Astrocyte of the cerebellum (primary cell): ENCODE results near the gene COL6A1.

Source experiments
- DNase-seq: peaks from one replicate; pipeline ENCODE4 v3.0.0-alpha.2; 2011; ENCODE audit warnings: low read depth
- H3K4me3 ChIP-seq: 2 replicates; pipeline ENCODE4 v1.5.1; 2011; ENCODE audit warnings: mild to moderate bottlenecking, low read depth, low read length, moderate library complexity
- in situ Hi-C: cut with HindIII; loops from 2 replicates; pipeline ENCODE4 v1.10.0; 2017; ENCODE audit warnings: low sequenced_read_pairs
- TF ChIP-seq, protein P1 (sequence below): IDR thresholded peaks from 2 replicates; pipeline ENCODE4 v1.5.1; 2012; ENCODE audit warnings: low read length, low read depth, moderate library complexity, mild to moderate bottlenecking; ENCODE audit errors: missing control alignments

The COL6A1 gene

DNA sequence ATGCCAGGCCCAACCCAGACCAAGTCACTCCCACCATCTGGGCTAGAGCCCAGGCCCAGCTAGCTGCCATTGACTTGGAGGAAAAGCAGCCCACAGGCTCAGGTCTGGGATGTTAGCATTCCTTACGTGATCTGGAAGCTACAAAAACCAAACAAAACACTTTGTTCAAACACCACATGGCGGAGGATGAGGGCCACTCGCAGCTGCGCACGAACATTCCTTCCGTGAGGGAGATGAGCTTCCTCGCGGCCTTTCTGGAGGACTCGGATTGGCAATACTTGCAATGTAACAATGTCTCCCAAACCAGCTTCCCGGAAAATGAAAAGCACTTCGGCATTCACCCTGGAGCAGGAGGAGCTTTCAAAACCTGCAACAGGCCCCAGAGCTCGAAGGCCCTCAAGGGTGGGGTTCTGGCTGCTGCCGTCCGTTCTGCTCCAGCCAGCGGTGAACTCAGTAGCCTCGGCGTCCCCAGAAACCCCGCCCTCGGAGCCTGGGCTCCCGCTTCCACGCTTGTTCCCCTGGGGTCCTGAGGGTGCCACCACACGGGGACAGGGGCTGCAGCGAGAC is 40.5 kb downstream of the COL6A1 start:
- in situ Hi-C loops: no loop called here
- TF ChIP-seq, protein P1, sequence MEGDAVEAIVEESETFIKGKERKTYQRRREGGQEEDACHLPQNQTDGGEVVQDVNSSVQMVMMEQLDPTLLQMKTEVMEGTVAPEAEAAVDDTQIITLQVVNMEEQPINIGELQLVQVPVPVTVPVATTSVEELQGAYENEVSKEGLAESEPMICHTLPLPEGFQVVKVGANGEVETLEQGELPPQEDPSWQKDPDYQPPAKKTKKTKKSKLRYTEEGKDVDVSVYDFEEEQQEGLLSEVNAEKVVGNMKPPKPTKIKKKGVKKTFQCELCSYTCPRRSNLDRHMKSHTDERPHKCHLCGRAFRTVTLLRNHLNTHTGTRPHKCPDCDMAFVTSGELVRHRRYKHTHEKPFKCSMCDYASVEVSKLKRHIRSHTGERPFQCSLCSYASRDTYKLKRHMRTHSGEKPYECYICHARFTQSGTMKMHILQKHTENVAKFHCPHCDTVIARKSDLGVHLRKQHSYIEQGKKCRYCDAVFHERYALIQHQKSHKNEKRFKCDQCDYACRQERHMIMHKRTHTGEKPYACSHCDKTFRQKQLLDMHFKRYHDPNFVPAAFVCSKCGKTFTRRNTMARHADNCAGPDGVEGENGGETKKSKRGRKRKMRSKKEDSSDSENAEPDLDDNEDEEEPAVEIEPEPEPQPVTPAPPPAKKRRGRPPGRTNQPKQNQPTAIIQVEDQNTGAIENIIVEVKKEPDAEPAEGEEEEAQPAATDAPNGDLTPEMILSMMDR: no peak
- no peak for DNase-seq
- no peak overlapping the region for H3K4me3 ChIP-seq

DNA sequence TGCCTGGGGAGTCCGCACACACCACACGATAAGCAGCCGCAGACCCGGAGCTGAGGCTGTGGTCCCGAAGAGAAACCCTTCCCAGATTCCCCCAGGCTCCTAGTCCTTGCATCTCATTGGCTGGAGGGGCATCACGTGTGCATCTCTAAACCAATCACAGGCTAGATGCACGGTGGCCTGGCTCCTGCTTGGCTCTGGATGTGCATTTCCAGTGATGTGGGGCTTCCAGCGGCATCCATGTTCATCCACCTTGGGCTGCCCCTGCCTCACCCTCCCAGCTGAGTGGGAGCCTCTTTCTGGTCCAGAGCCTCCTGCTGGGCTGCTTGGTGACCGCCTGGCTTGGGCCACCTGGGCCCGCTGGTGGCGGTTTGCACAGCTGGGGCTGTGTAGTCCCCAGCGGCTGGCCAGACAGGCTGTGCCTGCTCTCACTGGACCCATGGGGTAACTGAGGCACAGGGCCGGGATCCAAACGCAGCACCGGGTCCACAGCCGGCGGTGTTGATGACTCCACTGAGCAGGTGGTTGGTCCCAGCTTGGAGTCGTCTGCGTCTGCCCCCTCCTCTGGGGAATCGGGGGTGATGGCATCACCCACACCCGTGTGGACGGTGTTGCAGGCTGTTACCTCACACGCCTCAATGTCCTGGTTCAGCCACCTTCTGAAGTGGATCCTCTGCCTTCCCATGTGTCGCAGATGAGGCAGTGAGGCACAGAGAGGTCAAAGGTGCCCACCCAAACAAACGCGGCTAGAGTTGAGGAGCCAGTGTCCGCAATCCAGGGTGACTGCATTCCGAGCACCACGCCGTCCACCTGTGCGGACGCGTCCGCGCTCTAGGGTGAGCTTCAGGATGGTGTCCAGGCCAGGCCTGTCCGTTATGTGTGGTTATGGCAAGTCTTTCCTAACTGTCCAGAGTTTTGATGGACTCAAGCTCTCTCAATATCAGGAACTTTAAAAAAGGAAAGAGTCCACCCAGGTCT is 41.3 kb downstream of the COL6A1 start:
- DNase-seq: no peak
- TF ChIP-seq, protein P1: no peak
- H3K4me3 ChIP-seq: no peak overlapping the region
- in situ Hi-C loops: no loop called here

DNA sequence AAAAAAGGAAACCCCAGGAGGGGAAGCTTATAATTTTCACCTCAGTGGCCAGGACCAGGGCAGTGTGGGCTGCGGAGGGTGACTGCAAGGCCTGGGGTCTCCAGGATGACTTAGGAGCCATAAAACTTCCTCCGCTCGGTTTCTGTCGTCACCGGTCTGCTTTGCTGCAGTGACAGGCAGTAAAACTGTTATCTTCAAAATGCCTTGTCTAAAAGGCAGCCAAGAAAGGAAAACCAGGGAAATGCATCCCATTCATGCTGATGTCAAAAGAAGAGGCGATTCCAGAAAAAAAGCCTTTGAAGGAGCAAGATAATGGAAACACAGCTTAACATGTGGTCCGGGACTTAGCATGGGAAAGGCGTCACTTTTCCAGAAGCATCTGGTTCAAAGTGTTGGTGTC is 42.0 kb downstream of the COL6A1 start:
- H3K4me3 ChIP-seq: no peak overlapping the region
- in situ Hi-C loops: no loop called here
- no peak for DNase-seq
- TF ChIP-seq, protein P1: no peak

DNA sequence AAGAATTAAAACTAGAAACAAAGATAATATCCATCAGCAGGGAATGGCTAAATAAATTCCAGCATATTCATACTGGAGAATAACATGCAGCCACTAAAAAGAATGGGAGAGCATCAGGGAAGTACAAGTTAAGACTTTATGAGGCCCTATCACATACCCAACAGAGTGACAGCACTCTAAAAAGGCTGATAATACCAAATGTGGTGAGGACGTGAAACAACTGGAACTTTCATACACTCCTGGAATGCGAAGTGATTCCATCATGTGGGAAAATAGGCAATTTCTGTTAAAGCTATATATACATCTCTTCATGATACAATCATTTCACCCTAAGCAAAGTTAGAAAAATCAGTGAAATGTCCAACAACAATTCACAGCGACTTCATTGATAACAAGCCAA is 42.6 kb downstream of the COL6A1 start:
- in situ Hi-C loops: no loop called here
- TF ChIP-seq, protein P1: no peak
- no peak for DNase-seq

DNA sequence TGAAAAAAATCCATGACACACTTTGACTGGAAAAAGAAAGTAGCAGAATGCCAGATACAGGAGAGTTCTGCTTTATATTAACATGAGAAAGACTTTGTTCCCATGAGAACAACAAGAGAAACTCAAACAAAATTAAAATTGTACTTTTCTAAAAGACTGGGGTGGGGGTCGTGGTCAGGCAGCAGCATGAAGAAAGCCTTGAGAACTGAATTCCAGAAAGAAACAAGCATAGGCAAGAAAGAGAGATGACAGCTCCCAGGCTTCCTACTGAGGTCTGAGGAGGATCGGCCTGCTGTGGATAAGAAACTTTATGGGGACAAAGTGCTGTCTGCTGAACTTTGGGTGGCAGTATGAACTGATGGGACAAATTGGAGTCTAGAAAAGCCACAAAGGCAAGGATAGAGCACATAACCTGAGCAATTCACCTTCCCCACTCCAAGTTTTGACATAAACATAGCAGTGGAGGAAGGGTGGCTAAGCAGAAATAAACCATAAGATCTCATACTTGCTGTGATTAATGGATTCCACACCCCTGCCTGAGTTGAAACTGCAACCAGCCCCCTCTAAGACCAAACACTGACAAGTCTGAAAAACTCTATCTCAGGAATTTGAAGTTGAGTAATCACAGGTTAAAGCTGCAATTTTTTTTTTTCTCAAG is 43.7 kb downstream of the COL6A1 start:
- in situ Hi-C loops: no loop called here
- no peak overlapping the region for H3K4me3 ChIP-seq
- DNase-seq: no peak
- TF ChIP-seq, protein P1: no peak

More for the DNA sequence above, 42.6 kb downstream of the COL6A1 start:
- no peak overlapping the region for H3K4me3 ChIP-seq

DNA sequence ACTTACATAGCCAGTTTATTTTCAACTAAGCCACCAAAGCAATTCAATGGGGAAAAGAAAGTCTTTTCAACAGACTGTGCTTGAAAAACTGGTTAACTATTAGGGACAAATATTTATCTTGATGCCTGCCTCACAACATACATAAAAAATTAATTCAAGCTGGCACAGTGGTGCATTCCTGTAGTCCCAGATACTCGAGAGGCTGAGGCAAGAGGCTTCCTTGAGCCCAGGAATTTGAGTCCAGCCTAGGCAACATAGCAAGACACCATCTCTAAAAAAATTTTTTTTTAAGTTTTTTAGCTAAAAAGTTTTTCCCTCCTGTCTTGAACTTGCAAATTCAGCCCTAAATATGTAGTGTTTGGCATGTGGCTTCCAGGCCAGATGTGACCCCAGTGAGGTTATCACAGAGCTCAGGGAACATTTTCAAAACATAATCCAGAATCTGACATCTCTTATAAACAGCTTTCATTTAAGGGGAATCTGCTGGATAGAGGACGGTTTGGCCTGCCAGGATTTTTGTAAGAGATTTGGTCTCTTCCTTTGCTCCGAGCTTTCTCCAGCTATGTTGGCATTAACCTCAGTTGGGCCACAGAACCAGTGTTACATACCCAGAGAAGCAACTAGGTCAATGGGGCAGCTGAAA is 46.4 kb downstream of the COL6A1 start:
- in situ Hi-C loops: no loop called here
- TF ChIP-seq, protein P1: no peak
- H3K4me3 ChIP-seq: no peak overlapping the region
- DNase-seq: no peak
